Fibroblast of pulmonary artery (primary cell): ENCODE results near the gene NUFIP2.

Experiments used
- DNase-seq: peaks from one replicate; pipeline ENCODE4 v3.0.0-alpha.2; 2010; ENCODE audit warnings: low read depth
- H3K4me3 ChIP-seq: replicated peaks from 2 replicates; pipeline ENCODE4 v1.5.1; 2011; ENCODE audit warnings: low read depth, mild to moderate bottlenecking, control low read depth, low read length, moderate library complexity
- CTCF ChIP-seq: IDR thresholded peaks from 2 replicates; pipeline ENCODE4 v1.5.1; 2011; ENCODE audit warnings: mild to moderate bottlenecking, control low read depth, low read length, inconsistent platforms; ENCODE audit errors: missing control alignments

NUFIP2 gene

GRCh38 chr17:29219378-29220047 is 74.4 kb downstream of the NUFIP2 start:
- TF ChIP-seq CTCF: peak; percentile 96
- no peak overlapping the region for H3K4me3 ChIP-seq
- DNase-seq: peak; percentile 90

- H3K4me3 ChIP-seq: no peak overlapping the region
- TF ChIP-seq CTCF: no peak
- no peak for DNase-seq
These were observed 77.1 kb downstream of the NUFIP2 start for GRCh38 chr17:29216856-29217255.

- H3K4me3 ChIP-seq: no peak overlapping the region
- no peak for TF ChIP-seq CTCF
- DNase-seq: no peak
These were observed 77.8 kb downstream of the NUFIP2 start for GRCh38 chr17:29216181-29216580.

GRCh38 chr17:29215717-29216116 is 78.2 kb downstream of the NUFIP2 start:
- H3K4me3 ChIP-seq: no peak overlapping the region
- no peak for TF ChIP-seq CTCF
- DNase-seq: peak; percentile 84

GRCh38 chr17:29215174-29215573 is 78.8 kb downstream of the NUFIP2 start:
- H3K4me3 ChIP-seq: no peak overlapping the region
- no peak for TF ChIP-seq CTCF
- DNase-seq: no peak

- no peak for DNase-seq
- H3K4me3 ChIP-seq: no peak overlapping the region
- no peak for TF ChIP-seq CTCF
These were observed 79.5 kb downstream of the NUFIP2 start for GRCh38 chr17:29214215-29215146.
